SK-N-SH (cell line): ENCODE data around the gene CPEB3. TPM values are rescaled to one million over a fixed set of nuclear protein-coding genes. Genes with fewer than 3 reads are reported as not detected.

Experiments used
- CTCF ChIA-PET: fragments of 300-600, 350-600 bp; formaldehyde crosslinking; extraction: SDS; loops from one replicate; lab custom pipeline; 2021; lab: Yijun Ruan, JAX
- POLR2A ChIA-PET: fragments of 350-600 bp; sonication (Branson Sonifier 250); formaldehyde crosslinking; extraction: SDS; loops from one replicate; lab custom pipeline; 2020; ENCODE audit warnings: antibody characterized with exemption, inconsistent platforms; lab: Yijun Ruan, JAX
- DNase-seq: peaks from one replicate; pipeline ENCODE4 v3.0.0; 2012
- H2AFZ ChIP-seq: fragments of 200-600 bp; sonication (generic); 2 replicates; pipeline ENCODE4 v1.8.1; 2016; ENCODE audit warnings: antibody characterized with exemption, mild to moderate bottlenecking, low read depth
- H3F3A ChIP-seq: fragments of 200-600 bp; sonication (generic); replicated peaks from 2 replicates; pipeline ENCODE3; 2016; ENCODE audit warnings: antibody characterized with exemption, mild to moderate bottlenecking; ENCODE audit not compliant: insufficient read depth
- H3K27ac ChIP-seq, 2 experiments: fragments of 200-500 bp in 1 of 2; fragments of 200-600 bp in 1 of 2; sonication (Bioruptor generic) in 1 of 2; sonication (generic), shearing (Covaris generic) in 1 of 2; 2 replicates each; pipeline versions ENCODE4 v1.5.1 to v1.6.1; 2014 to 2016; ENCODE audit warnings: low read depth in 2 of 2, inconsistent platforms in 1 of 2, low read length in 1 of 2, mild to moderate bottlenecking in 1 of 2, mixed read lengths in 1 of 2
- H3K27me3 ChIP-seq: fragments of 200-600 bp; sonication (generic), shearing (Covaris generic); 2 replicates; pipeline ENCODE4 v1.6.1; 2016; ENCODE audit warnings: mixed run types; ENCODE audit not compliant: insufficient read depth
- H3K36me3 ChIP-seq, 2 experiments: fragments of 200-500 bp in 1 of 2; fragments of 200-600 bp in 1 of 2; sonication (Bioruptor generic) in 1 of 2; sonication (generic) in 1 of 2; replicated peaks in 1 of 2; 2 replicates each; pipeline versions ENCODE3 to v1.5.1; 2014 to 2016; ENCODE audit warnings: low read length in 1 of 2, mild to moderate bottlenecking in 1 of 2; ENCODE audit not compliant: insufficient read depth in 2 of 2, control insufficient read depth in 1 of 2
- H3K4me1 ChIP-seq, 2 experiments: fragments of 200-500 bp in 1 of 2; fragments of 200-600 bp in 1 of 2; sonication (Bioruptor generic) in 1 of 2; sonication (generic), shearing (Covaris generic) in 1 of 2; 2 replicates each; pipeline versions ENCODE4 v1.5.1 to v1.6.1; 2014 to 2016; ENCODE audit warnings: low read depth in 1 of 2, low read length in 1 of 2, mixed run types in 1 of 2; ENCODE audit not compliant: insufficient read depth in 2 of 2, control insufficient read depth in 1 of 2
- H3K4me2 ChIP-seq: fragments of 200-600 bp; sonication (generic), shearing (Covaris generic); 2 replicates; pipeline ENCODE4 v1.6.1; 2017; ENCODE audit warnings: mixed run types
- H3K4me3 ChIP-seq, 2 experiments: fragments of 200-500 bp in 1 of 2; fragments of 200-600 bp in 1 of 2; sonication (Bioruptor generic) in 1 of 2; sonication (generic), shearing (Covaris generic) in 1 of 2; 2 replicates each; pipeline versions ENCODE4 v1.5.1 to v1.8.1; 2014 to 2016; ENCODE audit warnings: low read depth in 2 of 2, inconsistent platforms in 1 of 2, low read length in 1 of 2, mild to moderate bottlenecking in 1 of 2, mixed read lengths in 1 of 2, moderate library complexity in 1 of 2
- H3K79me2 ChIP-seq: fragments of 200-600 bp; sonication (generic); 2 replicates; pipeline ENCODE4 v1.8.1; 2017; ENCODE audit warnings: mild to moderate bottlenecking; ENCODE audit not compliant: insufficient read depth
- H3K9ac ChIP-seq: fragments of 200-600 bp; sonication (generic); 2 replicates; pipeline ENCODE4 v1.6.1; 2017; ENCODE audit warnings: mixed run types
- H3K9me2 ChIP-seq: fragments of 200-600 bp; sonication (generic); 2 replicates; pipeline ENCODE4 v1.6.1; 2017; ENCODE audit warnings: mixed run types
- H3K9me3 ChIP-seq: fragments of 200-600 bp; sonication (generic); 2 replicates; pipeline ENCODE4 v1.6.1; 2017; ENCODE audit warnings: mixed run types, mild to moderate bottlenecking, moderate library complexity
- H4K20me1 ChIP-seq: fragments of 200-600 bp; sonication (generic); 2 replicates; pipeline ENCODE4 v1.6.1; 2017; ENCODE audit warnings: mild to moderate bottlenecking, mixed run types; ENCODE audit not compliant: insufficient read depth
- CHD2 ChIP-seq: fragments of 150-350 bp; IDR thresholded peaks from 2 replicates; pipeline ENCODE4 v1.6.1; 2018; ENCODE audit warnings: low read length; ENCODE audit not compliant: partially characterized antibody
- ELF1 ChIP-seq: IDR thresholded peaks from 2 replicates; pipeline ENCODE4 v1.4.0; 2012
- EP300 ChIP-seq, 2 experiments: IDR thresholded peaks; 2 replicates each; pipeline versions ENCODE4 v1.4.0 to v1.6.1; 2012; ENCODE audit warnings: borderline replicate concordance in 1 of 2, low read depth in 1 of 2, low read length in 1 of 2
- EZH2phosphoT487 ChIP-seq: fragments of 200-600 bp; sonication (generic); IDR thresholded peaks from 2 replicates; pipeline ENCODE4 v1.6.1; 2017; ENCODE audit warnings: low read depth, mixed run types, mild to moderate bottlenecking, antibody characterized with exemption, moderate library complexity, borderline replicate concordance
- FOXJ3 ChIP-seq: sonication (generic); formaldehyde crosslinking; IDR thresholded peaks from 2 replicates; pipeline ENCODE4 v1.5.1; 2020; ENCODE audit warnings: mild to moderate bottlenecking, missing genetic modification reagents
- FOXM1 ChIP-seq: IDR thresholded peaks from 2 replicates; pipeline ENCODE4 v1.4.0; 2012; ENCODE audit warnings: low read depth, mild to moderate bottlenecking
- GABPA ChIP-seq: IDR thresholded peaks from 2 replicates; pipeline ENCODE4 v1.4.0; 2012; ENCODE audit warnings: low read depth, mild to moderate bottlenecking
- GATA2 ChIP-seq: sonication (generic); formaldehyde crosslinking; IDR thresholded peaks from 2 replicates; pipeline ENCODE4 v1.5.0; 2020; ENCODE audit warnings: mild to moderate bottlenecking, missing genetic modification reagents
- IRF3 ChIP-seq: fragments of 150-350 bp; IDR thresholded peaks from 2 replicates; pipeline ENCODE4 v1.6.1; 2016; ENCODE audit warnings: mild to moderate bottlenecking, low read depth, low read length
- JUND ChIP-seq: IDR thresholded peaks from 2 replicates; pipeline ENCODE4 v1.4.0; 2012
- MAX ChIP-seq: IDR thresholded peaks from 2 replicates; pipeline ENCODE4 v1.4.0; 2012; ENCODE audit warnings: low read depth
- NFIC ChIP-seq: IDR thresholded peaks from 2 replicates; pipeline ENCODE4 v1.4.0; 2012; ENCODE audit warnings: borderline replicate concordance
- NRF1 ChIP-seq: IDR thresholded peaks from 2 replicates; pipeline ENCODE4 v1.6.1; 2012; ENCODE audit warnings: low read depth, mild to moderate bottlenecking, low read length
- RAD21 ChIP-seq: IDR thresholded peaks from 2 replicates; pipeline ENCODE4 v1.6.1; 2012; ENCODE audit warnings: mild to moderate bottlenecking, low read length
- RCOR1 ChIP-seq: fragments of 150-350 bp; IDR thresholded peaks from 2 replicates; pipeline ENCODE4 v1.6.1; 2017; ENCODE audit warnings: antibody characterized with exemption, low read length
- RFX5 ChIP-seq: IDR thresholded peaks from 2 replicates; pipeline ENCODE4 v1.6.1; 2012; ENCODE audit warnings: mild to moderate bottlenecking, improper control_type of control experiment, low read length
- RXRA ChIP-seq: IDR thresholded peaks from 2 replicates; pipeline ENCODE4 v1.4.0; 2012; ENCODE audit warnings: low read depth, mild to moderate bottlenecking, borderline replicate concordance
- SIN3A ChIP-seq: IDR thresholded peaks from 2 replicates; pipeline ENCODE4 v1.6.1; 2012; ENCODE audit warnings: low read depth, mild to moderate bottlenecking, low read length, moderate library complexity, borderline replicate concordance
- SMC3 ChIP-seq: IDR thresholded peaks from 2 replicates; pipeline ENCODE4 v1.6.1; 2012; ENCODE audit warnings: low read depth, low read length, improper control_type of control experiment
- TAF1 ChIP-seq: IDR thresholded peaks from 2 replicates; pipeline ENCODE4 v1.6.1; 2012; ENCODE audit warnings: low read depth, mild to moderate bottlenecking, low read length, moderate library complexity, borderline replicate concordance
- TCF12 ChIP-seq: IDR thresholded peaks from 2 replicates; pipeline ENCODE4 v1.4.0; 2012
- TEAD4 ChIP-seq: IDR thresholded peaks from 2 replicates; pipeline ENCODE4 v1.4.0; 2012; ENCODE audit warnings: mild to moderate bottlenecking, borderline replicate concordance; ENCODE audit not compliant: insufficient read depth
- YY1 ChIP-seq: IDR thresholded peaks from 2 replicates; pipeline ENCODE4 v1.4.0; 2012; ENCODE audit warnings: low read depth, mild to moderate bottlenecking
- WGBS: methylation state at CpG from one replicate; pipeline ENCODE4 v1.1.6; 2017; ENCODE audit warnings: low lambda C conversion rate; 5-methylcytosine and 5-hydroxymethylcytosine counted together
- polyA plus RNA-seq, 3 experiments: library from polyadenylated mRNA; depleted of rRNA; stranded (reverse); fragments of >200 nt; gene quantifications; 2 replicates each; pipeline ENCODE4 v1.2.3, GENCODE V29; 2012
- TF ChIP-seq, protein P1 (sequence below): IDR thresholded peaks from 2 replicates; pipeline ENCODE4 v1.4.0; 2012; ENCODE audit warnings: low read depth, borderline replicate concordance
- TF ChIP-seq, protein P2 (sequence below): fragments of 200-600 bp; sonication (generic); IDR thresholded peaks from 2 replicates; pipeline ENCODE4 v1.6.1; 2017; ENCODE audit warnings: antibody characterized with exemption, mild to moderate bottlenecking, moderate library complexity

CPEB3 gene
- polyA plus RNA-seq, 1 of the 3 experiments (the other 2 are of a cell fraction): 0.36 TPM

GRCh38 chr10:92054807-92055206 lies 236.1 kb downstream of the CPEB3 start:
- Histone ChIP-seq H3K9me3 (no peaks in the 10 kb centered on the region), H3K4me1 (no peaks in the 10 kb centered on the region), H3K36me3 (peaks cover 0 to 3% of the 10 kb centered on the region in 2 experiments), H3K79me2 (no peaks in the 10 kb centered on the region), H3K27ac (no peak overlapping the region)
- CTCF ChIA-PET: interaction anchor here (1.3 kb wide), 1 partner anchor 19 kb away, joined by 3 read pairs; no protein-coding TSS in a partner anchor
- TF ChIP-seq SMC3 (no peak), JUND (no peak), FOXJ3 (CRISPR knock-in tag) (no peak), EZH2phosphoT487 (no peak), IRF3 (no peak), TAF1 (no peak), MAX (no peak), NFIC (no peak), NRF1 (no peak), GATA2 (CRISPR knock-in tag) (no peak), TEAD4 (no peak), GABPA (no peak), EP300 (IDR thresholded peaks at IDR 0.05; ENCODE audit: borderline replicate concordance in 1 of 2, low read depth in 1 of 2, low read length in 1 of 2) (no peak), YY1 (no peak), RXRA (no peak), RFX5 (no peak), FOXM1 (no peak), TCF12 (no peak)
- TF ChIP-seq, protein P1, sequence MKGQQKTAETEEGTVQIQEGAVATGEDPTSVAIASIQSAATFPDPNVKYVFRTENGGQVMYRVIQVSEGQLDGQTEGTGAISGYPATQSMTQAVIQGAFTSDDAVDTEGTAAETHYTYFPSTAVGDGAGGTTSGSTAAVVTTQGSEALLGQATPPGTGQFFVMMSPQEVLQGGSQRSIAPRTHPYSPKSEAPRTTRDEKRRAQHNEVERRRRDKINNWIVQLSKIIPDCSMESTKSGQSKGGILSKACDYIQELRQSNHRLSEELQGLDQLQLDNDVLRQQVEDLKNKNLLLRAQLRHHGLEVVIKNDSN: no peak
- TF ChIP-seq, all 33 proteins: peak for 0
- H2AFZ ChIP-seq: no peak overlapping the region
- H3K4me3 ChIP-seq: no peak overlapping the region
- H4K20me1 ChIP-seq: no peaks in the 10 kb centered on the region
- no peaks in the 10 kb centered on the region for H3F3A ChIP-seq
- no peaks in the 10 kb centered on the region for H3K9me2 ChIP-seq
- no peaks in the 10 kb centered on the region for H3K27me3 ChIP-seq
- H3K9ac ChIP-seq: no peak overlapping the region
- DNase-seq: no peak
- H3K4me2 ChIP-seq: no peak overlapping the region
- POLR2A ChIA-PET: no interaction called here

DNA sequence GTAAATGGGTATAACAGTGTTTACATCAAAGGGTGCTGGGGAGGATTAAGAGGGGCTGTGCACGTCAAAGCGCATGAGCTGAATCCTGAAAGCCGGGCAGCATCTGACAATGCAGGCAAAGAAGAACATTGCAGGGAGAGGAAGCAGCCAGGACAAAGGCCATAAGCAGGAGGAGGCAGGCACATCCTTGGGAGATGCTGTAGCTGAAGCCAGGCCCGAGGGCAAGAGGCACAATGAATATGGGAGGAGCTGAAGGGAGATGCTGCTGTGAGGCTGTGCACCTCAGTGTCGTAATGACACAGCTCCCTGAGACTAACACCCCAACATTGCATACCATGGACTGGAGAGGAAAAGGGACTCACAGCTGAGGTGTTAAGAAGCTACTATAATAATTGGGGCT lies 238.1 kb downstream of the CPEB3 start:
- no peak overlapping the region for H3K4me3 ChIP-seq
- TF ChIP-seq NRF1 (no peak), CHD2 (no peak), SIN3A (no peak), RCOR1 (no peak), TEAD4 (no peak), FOXJ3 (CRISPR knock-in tag) (no peak), ELF1 (no peak), SMC3 (no peak), EP300 (IDR thresholded peaks at IDR 0.05; ENCODE audit: borderline replicate concordance in 1 of 2, low read depth in 1 of 2, low read length in 1 of 2) (no peak), RAD21 (no peak)
- TF ChIP-seq, protein P1: no peak
- TF ChIP-seq, protein P2, sequence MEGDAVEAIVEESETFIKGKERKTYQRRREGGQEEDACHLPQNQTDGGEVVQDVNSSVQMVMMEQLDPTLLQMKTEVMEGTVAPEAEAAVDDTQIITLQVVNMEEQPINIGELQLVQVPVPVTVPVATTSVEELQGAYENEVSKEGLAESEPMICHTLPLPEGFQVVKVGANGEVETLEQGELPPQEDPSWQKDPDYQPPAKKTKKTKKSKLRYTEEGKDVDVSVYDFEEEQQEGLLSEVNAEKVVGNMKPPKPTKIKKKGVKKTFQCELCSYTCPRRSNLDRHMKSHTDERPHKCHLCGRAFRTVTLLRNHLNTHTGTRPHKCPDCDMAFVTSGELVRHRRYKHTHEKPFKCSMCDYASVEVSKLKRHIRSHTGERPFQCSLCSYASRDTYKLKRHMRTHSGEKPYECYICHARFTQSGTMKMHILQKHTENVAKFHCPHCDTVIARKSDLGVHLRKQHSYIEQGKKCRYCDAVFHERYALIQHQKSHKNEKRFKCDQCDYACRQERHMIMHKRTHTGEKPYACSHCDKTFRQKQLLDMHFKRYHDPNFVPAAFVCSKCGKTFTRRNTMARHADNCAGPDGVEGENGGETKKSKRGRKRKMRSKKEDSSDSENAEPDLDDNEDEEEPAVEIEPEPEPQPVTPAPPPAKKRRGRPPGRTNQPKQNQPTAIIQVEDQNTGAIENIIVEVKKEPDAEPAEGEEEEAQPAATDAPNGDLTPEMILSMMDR: no peak

More for the DNA sequence above, 238.1 kb downstream of the CPEB3 start:
- Histone ChIP-seq H3K36me3 (peaks cover 0 to 3% of the 10 kb centered on the region in 2 experiments), H3K9ac (no peak overlapping the region), H3K4me2 (no peak overlapping the region), H3K4me1 (no peaks in the 10 kb centered on the region), H3K27ac (no peak overlapping the region), H3K9me2 (no peaks in the 10 kb centered on the region), H3K79me2 (no peaks in the 10 kb centered on the region), H3K9me3 (no peaks in the 10 kb centered on the region), H3F3A (no peaks in the 10 kb centered on the region), H2AFZ (no peak overlapping the region), H3K27me3 (no peaks in the 10 kb centered on the region), H4K20me1 (no peaks in the 10 kb centered on the region)
- ChIA-PET POLR2A (no interaction called here), CTCF (interaction anchor here (1.0 to 2.0 kb wide), 2 partner anchors 8 to 32 kb away, joined by 3 to 6 read pairs; no protein-coding TSS in a partner anchor)
- 80% methylated on average over 5 of the region's 5 CpGs for WGBS
- DNase-seq: no peak
